ENCODE results near the gene HTR5A. TPM values are rescaled to one million over a fixed set of nuclear protein-coding genes. Genes with fewer than 3 reads are reported as not detected.

HTR5A gene
- total RNA-seq, 1 donor from 2014 or later: not detected

GRCh38 chr7:155057076-155057475 is 13.0 kb upstream of the HTR5A start:
- TF ChIP-seq CTCF (IDR thresholded peaks at IDR 0.05): no peak

GRCh38 chr7:155058896-155059295 is 11.2 kb upstream of the HTR5A start:
- H3K27ac ChIP-seq: no peak overlapping the region
- no peak for ATAC-seq
- H3K4me3 ChIP-seq: no peak overlapping the region
- H3K4me1 ChIP-seq: no peaks in the 10 kb centered on the region
- DNase-seq: no peak
- no peaks in the 10 kb centered on the region for H3K36me3 ChIP-seq
- intact Hi-C loops (cut with DNase I): no loop called here
- H3K9me3 ChIP-seq: no peaks in the 10 kb centered on the region
- H3K27me3 ChIP-seq (ENCODE audit: low read depth): no peaks in the 10 kb centered on the region
- no peak for TF ChIP-seq CTCF (IDR thresholded peaks at IDR 0.05)

More at GRCh38 chr7:155057076-155057475, 13.0 kb upstream of the HTR5A start:
- ATAC-seq: no peak
- no peak overlapping the region for H3K4me3 ChIP-seq
- no peaks in the 10 kb centered on the region for H3K36me3 ChIP-seq
- no peaks in the 10 kb centered on the region for H3K4me1 ChIP-seq
- no peaks in the 10 kb centered on the region for H3K9me3 ChIP-seq
- H3K27me3 ChIP-seq (ENCODE audit: low read depth): no peaks in the 10 kb centered on the region
- intact Hi-C loops (cut with DNase I): no loop called here
- no peak overlapping the region for H3K27ac ChIP-seq
- no peak for DNase-seq

GRCh38 chr7:155059703-155060102 is 10.4 kb upstream of the HTR5A start:
- DNase-seq: no peak
- TF ChIP-seq CTCF (IDR thresholded peaks at IDR 0.05): no peak

GRCh38 chr7:155062411-155062810 is 7.7 kb upstream of the HTR5A start:
- Histone ChIP-seq H3K4me1 (no peaks in the 10 kb centered on the region), H3K4me3 (no peak overlapping the region), H3K27ac (no peak overlapping the region), H3K36me3 (no peaks in the 10 kb centered on the region), H3K27me3 (ENCODE audit: low read depth) (no peaks in the 10 kb centered on the region), H3K9me3 (no peaks in the 10 kb centered on the region)
- intact Hi-C loops (cut with DNase I): no loop called here
- ATAC-seq (no peak), DNase-seq (no peak)
- no peak for TF ChIP-seq CTCF (IDR thresholded peaks at IDR 0.05)

More at GRCh38 chr7:155059703-155060102, 10.4 kb upstream of the HTR5A start:
- Histone ChIP-seq H3K36me3 (no peaks in the 10 kb centered on the region), H3K27ac (no peak overlapping the region), H3K4me1 (no peaks in the 10 kb centered on the region), H3K27me3 (ENCODE audit: low read depth) (no peaks in the 10 kb centered on the region), H3K4me3 (no peak overlapping the region), H3K9me3 (no peaks in the 10 kb centered on the region)
- intact Hi-C loops (cut with DNase I): no loop called here
- ATAC-seq: no peak

- Histone ChIP-seq H3K4me3 (no peak overlapping the region), H3K36me3 (no peaks in the 10 kb centered on the region), H3K4me1 (no peaks in the 10 kb centered on the region), H3K27ac (no peak overlapping the region), H3K27me3 (ENCODE audit: low read depth) (no peaks in the 10 kb centered on the region), H3K9me3 (no peaks in the 10 kb centered on the region)
- intact Hi-C loops (cut with DNase I): no loop called here
- ATAC-seq (no peak), DNase-seq (no peak)
- no peak for TF ChIP-seq CTCF (IDR thresholded peaks at IDR 0.05)
These were observed 5.9 kb upstream of the HTR5A start for GRCh38 chr7:155064186-155064585.
